GM12874 (cell line): ENCODE results near the gene NUMB.

Source experiments
- CTCF ChIP-seq: IDR thresholded peaks from 2 replicates; pipeline ENCODE4 v1.5.1; 2011; ENCODE audit warnings: low read depth, mild to moderate bottlenecking, control low read depth, low read length, moderate library complexity; ENCODE audit not compliant: insufficient read depth

The NUMB gene

DNA sequence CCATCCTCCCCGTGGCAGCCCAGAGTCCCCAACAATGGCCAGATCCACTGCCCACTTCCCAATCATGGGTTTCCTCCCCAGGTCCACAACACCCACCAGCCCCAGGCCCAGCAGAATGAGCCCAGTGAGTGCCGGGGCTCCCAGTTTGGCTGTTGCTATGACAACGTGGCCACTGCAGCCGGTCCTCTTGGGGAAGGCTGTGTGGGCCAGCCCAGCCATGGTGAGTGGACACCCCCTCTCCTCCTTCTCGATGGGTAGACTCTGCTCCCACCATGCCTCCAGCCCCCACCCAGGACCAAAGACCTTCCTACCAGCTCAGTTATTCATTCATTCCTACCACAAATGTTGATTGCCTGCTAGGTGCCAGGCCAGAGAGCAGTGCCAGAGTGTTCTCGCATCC lies 197.3 kb downstream of the NUMB start:
- no peak for TF ChIP-seq CTCF

DNA sequence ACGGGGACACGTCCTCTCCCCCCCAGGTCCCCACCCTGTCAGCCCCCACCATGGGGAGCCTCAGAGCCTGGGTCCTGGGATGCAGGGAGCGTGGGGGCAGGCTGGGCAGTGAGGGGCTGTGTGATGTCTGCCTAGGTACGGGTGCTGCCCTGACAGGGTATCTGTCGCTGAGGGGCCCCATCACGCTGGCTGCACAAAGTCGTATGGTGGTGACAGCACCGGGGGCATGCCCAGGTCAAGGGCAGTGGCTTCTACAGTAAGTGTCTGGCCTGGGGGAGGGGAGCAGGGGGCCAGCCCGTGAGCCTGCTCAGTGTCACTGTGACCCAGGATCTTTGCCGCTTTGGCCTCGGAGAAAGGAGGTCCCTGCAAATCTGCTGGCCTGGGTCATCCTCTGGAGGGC lies 197.8 kb downstream of the NUMB start:
- TF ChIP-seq CTCF = no peak

- TF ChIP-seq CTCF = no peak
Measured at GRCh38 chr14:73259837-73260236, 198.5 kb downstream of the NUMB start.

- TF ChIP-seq CTCF = no peak
Measured at GRCh38 chr14:73258845-73259611, 199.3 kb downstream of the NUMB start.

DNA sequence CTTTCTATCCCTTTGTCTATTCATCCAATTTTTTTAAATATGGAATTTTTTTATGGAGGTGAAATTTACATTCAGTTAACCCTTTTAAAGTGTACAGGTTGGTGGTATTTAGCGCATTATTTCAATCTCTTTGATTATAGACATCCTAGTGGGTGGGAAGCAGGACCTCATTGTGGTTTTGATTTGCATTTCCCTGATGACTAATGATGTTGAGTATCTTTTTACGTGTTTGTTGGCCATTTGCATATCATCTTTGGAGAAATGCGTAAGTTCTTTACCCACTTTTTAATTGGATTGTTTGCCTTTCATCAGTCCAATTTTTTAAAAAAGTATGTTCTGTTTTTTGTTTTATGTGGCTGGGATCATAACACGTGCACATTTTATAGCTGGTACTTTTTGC lies 200.3 kb downstream of the NUMB start:
- no peak for TF ChIP-seq CTCF

GRCh38 chr14:73255693-73256225 lies 202.6 kb downstream of the NUMB start:
- no peak for TF ChIP-seq CTCF

DNA sequence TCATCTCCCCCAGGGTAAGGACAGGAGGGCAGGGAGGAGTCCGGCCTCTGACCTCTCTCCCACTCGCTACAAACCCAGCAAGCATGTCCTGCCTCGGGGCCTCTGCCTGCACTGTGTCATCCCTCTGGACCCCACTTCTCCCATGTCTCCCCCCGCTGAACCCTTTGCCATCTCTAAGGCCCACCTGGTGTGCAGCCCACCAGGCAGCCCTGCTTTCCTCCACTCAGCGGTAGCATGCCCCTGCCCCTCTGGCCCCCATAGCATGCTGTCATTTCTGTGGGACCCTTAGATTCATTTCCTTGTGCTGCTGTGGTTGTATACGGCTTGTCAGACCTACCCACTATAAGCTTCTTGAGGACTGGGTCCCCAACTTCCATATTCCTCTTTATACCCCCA lies 203.3 kb downstream of the NUMB start:
- no peak for TF ChIP-seq CTCF
